ENCODE measurements around the gene BMPER.
A peak's percentile ranks its signal among the peaks of the same experiment; 100 is the strongest.

The BMPER gene

DNA sequence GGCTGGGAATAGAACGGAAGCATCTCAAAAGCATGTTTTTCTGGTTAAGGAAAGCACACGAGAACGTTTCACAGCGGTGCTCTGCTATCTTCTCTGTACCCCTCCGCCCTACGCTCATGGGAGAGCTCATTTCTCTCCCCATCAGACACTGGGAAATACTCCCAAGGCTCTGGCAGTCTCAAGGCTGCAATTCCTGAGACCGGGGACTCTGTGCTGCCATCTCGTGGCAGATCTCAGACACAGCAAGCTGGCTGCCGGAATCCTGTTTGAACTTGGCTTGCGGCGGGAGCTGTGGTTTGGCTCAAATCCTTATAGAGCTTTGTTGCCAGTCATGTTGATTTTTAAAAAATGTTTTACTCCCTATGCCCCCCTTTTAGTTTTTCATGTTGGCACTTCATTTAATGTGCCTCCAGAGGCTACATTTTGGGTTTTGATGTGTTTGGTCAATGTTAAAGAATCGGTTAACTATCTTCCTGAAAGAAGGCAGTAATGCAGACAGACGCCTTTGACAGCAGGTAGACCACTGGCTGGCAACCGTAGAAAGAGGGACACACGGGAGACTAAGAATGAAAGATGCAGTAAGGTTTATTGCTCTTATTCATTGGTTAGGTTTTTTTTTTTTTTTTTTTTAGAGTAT, 27.6 kb downstream of the BMPER start:
- peak overlapping the region; percentile 80 for H3K4me2 ChIP-seq (ENCODE audit: low read length)
- no peaks in the 10 kb centered on the region for H3K27me3 ChIP-seq (ENCODE audit: control insufficient read depth, insufficient read depth, low read length)
- H3K4me3 ChIP-seq (ENCODE audit: low read length) = peak overlapping the region; percentile 49
- no peaks in the 10 kb centered on the region for H3K36me3 ChIP-seq (ENCODE audit: insufficient read depth, low read length)
- H3K9me3 ChIP-seq (replicated peaks; ENCODE audit: low read length) = no peaks in the 10 kb centered on the region
- peak overlapping the region; percentile 79 for H3K9ac ChIP-seq (ENCODE audit: low read depth, low read length)
- H3K4me1 ChIP-seq (ENCODE audit: control insufficient read depth, insufficient read depth, low read length) = peaks cover 24% of the 10 kb centered on the region

GRCh38 chr7:33933611-33934281, 28.4 kb downstream of the BMPER start:
- Histone ChIP-seq H3K9me3 (replicated peaks; ENCODE audit: low read length) (no peaks in the 10 kb centered on the region), H3K27me3 (ENCODE audit: control insufficient read depth, insufficient read depth, low read length) (no peaks in the 10 kb centered on the region), H3K4me3 (ENCODE audit: low read length) (peak overlapping the region; percentile 49), H3K4me1 (ENCODE audit: control insufficient read depth, insufficient read depth, low read length) (peaks cover 24% of the 10 kb centered on the region), H3K9ac (ENCODE audit: low read depth, low read length) (peak overlapping the region; percentile 79), H3K4me2 (ENCODE audit: low read length) (peak overlapping the region; percentile 80), H3K36me3 (ENCODE audit: insufficient read depth, low read length) (no peaks in the 10 kb centered on the region)

DNA sequence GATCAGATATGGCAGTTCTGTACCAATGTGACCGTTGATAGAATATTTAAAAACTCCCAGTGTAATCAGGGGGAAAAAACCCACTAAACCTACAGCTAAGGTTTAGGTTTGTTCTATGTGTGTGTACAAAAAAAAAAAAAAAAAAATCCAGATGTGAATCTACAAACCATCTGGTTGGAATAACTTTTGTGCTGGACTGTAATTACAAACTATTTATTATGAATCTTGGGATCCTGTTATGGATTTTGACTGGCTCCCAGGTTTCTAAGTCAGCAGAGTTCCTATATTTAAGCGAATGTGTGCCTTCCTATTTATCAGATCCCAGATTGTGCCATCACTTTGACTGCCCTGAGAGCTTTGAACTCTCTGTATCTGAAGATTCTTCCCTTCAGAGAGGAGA, 29.1 kb downstream of the BMPER start:
- Histone ChIP-seq H3K4me2 (ENCODE audit: low read length) (no peak overlapping the region), H3K4me3 (ENCODE audit: low read length) (no peak overlapping the region), H3K27me3 (ENCODE audit: control insufficient read depth, insufficient read depth, low read length) (no peaks in the 10 kb centered on the region), H3K36me3 (ENCODE audit: insufficient read depth, low read length) (no peaks in the 10 kb centered on the region), H3K9me3 (replicated peaks; ENCODE audit: low read length) (no peaks in the 10 kb centered on the region), H3K4me1 (ENCODE audit: control insufficient read depth, insufficient read depth, low read length) (peaks cover 24% of the 10 kb centered on the region), H3K9ac (ENCODE audit: low read depth, low read length) (no peak overlapping the region)

- Histone ChIP-seq H3K4me2 (ENCODE audit: low read length) (no peak overlapping the region), H3K9ac (ENCODE audit: low read depth, low read length) (no peak overlapping the region), H3K4me3 (ENCODE audit: low read length) (no peak overlapping the region), H3K9me3 (replicated peaks; ENCODE audit: low read length) (no peaks in the 10 kb centered on the region), H3K36me3 (ENCODE audit: insufficient read depth, low read length) (no peaks in the 10 kb centered on the region), H3K27me3 (ENCODE audit: control insufficient read depth, insufficient read depth, low read length) (no peaks in the 10 kb centered on the region), H3K4me1 (ENCODE audit: control insufficient read depth, insufficient read depth, low read length) (peaks cover 24% of the 10 kb centered on the region)
Measured at GRCh38 chr7:33936503-33936902, 31.2 kb downstream of the BMPER start.

GRCh38 chr7:33937871-33938270, 32.5 kb downstream of the BMPER start:
- H3K27me3 ChIP-seq (ENCODE audit: control insufficient read depth, insufficient read depth, low read length) = no peaks in the 10 kb centered on the region
- no peak overlapping the region for H3K4me3 ChIP-seq (ENCODE audit: low read length)
- H3K4me1 ChIP-seq (ENCODE audit: control insufficient read depth, insufficient read depth, low read length) = peaks cover 14% of the 10 kb centered on the region
- H3K9me3 ChIP-seq (replicated peaks; ENCODE audit: low read length) = no peaks in the 10 kb centered on the region
- no peak overlapping the region for H3K4me2 ChIP-seq (ENCODE audit: low read length)
- no peak overlapping the region for H3K9ac ChIP-seq (ENCODE audit: low read depth, low read length)
- H3K36me3 ChIP-seq (ENCODE audit: insufficient read depth, low read length) = no peaks in the 10 kb centered on the region

- Histone ChIP-seq H3K4me2 (ENCODE audit: low read length) (no peak overlapping the region), H3K9ac (ENCODE audit: low read depth, low read length) (no peak overlapping the region), H3K27me3 (ENCODE audit: control insufficient read depth, insufficient read depth, low read length) (no peaks in the 10 kb centered on the region), H3K4me1 (ENCODE audit: control insufficient read depth, insufficient read depth, low read length) (peaks cover 2% of the 10 kb centered on the region), H3K36me3 (ENCODE audit: insufficient read depth, low read length) (no peaks in the 10 kb centered on the region), H3K9me3 (replicated peaks; ENCODE audit: low read length) (no peaks in the 10 kb centered on the region), H3K4me3 (ENCODE audit: low read length) (no peak overlapping the region)
Measured at GRCh38 chr7:33939121-33939520, 33.8 kb downstream of the BMPER start.

- Histone ChIP-seq H3K4me1 (ENCODE audit: control insufficient read depth, insufficient read depth, low read length) (no peaks in the 10 kb centered on the region), H3K9ac (ENCODE audit: low read depth, low read length) (no peak overlapping the region), H3K36me3 (ENCODE audit: insufficient read depth, low read length) (no peaks in the 10 kb centered on the region), H3K4me2 (ENCODE audit: low read length) (no peak overlapping the region), H3K9me3 (replicated peaks; ENCODE audit: low read length) (no peaks in the 10 kb centered on the region), H3K27me3 (ENCODE audit: control insufficient read depth, insufficient read depth, low read length) (no peaks in the 10 kb centered on the region), H3K4me3 (ENCODE audit: low read length) (no peak overlapping the region)
Measured at GRCh38 chr7:33940503-33940902, 35.2 kb downstream of the BMPER start.

GRCh38 chr7:33941418-33941817, 36.1 kb downstream of the BMPER start:
- H3K9me3 ChIP-seq (replicated peaks; ENCODE audit: low read length) = no peaks in the 10 kb centered on the region
- H3K4me1 ChIP-seq (ENCODE audit: control insufficient read depth, insufficient read depth, low read length) = no peaks in the 10 kb centered on the region
- no peak overlapping the region for H3K9ac ChIP-seq (ENCODE audit: low read depth, low read length)
- no peak overlapping the region for H3K4me2 ChIP-seq (ENCODE audit: low read length)
- no peaks in the 10 kb centered on the region for H3K27me3 ChIP-seq (ENCODE audit: control insufficient read depth, insufficient read depth, low read length)
- H3K36me3 ChIP-seq (ENCODE audit: insufficient read depth, low read length) = no peaks in the 10 kb centered on the region
- no peak overlapping the region for H3K4me3 ChIP-seq (ENCODE audit: low read length)

DNA sequence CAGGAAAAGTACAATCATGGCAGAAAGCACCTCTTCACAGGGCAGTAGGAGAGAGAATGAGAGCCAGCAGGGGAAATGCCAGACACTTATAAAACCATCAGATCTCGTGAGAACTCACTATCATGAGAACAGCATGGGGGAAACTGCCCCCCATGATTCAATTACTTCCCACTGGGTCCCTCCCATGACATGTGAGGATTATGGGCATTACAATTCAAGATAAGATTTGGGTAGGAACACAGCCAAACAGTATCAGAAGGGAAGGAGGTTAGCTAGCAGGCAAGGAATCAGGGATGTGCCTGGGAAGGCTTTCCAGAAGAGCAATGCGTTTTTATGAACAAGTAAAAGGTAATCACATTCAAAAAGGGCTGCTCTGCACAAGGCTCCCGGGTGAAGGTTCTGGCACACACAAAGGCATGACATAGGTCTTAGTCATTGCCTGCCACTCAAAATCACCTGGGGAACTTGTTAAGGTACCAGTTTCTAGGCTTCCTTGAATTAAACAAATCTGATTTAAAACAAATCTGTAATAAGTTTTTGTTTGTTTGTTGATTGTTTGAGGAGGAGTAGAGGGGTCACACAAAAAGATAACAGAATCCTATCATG, 40.9 kb downstream of the BMPER start:
- Histone ChIP-seq H3K36me3 (ENCODE audit: insufficient read depth, low read length) (no peaks in the 10 kb centered on the region), H3K4me2 (ENCODE audit: low read length) (no peak overlapping the region), H3K27me3 (ENCODE audit: control insufficient read depth, insufficient read depth, low read length) (no peaks in the 10 kb centered on the region), H3K9ac (ENCODE audit: low read depth, low read length) (no peak overlapping the region), H3K9me3 (replicated peaks; ENCODE audit: low read length) (no peaks in the 10 kb centered on the region), H3K4me3 (ENCODE audit: low read length) (no peak overlapping the region), H3K4me1 (ENCODE audit: control insufficient read depth, insufficient read depth, low read length) (no peaks in the 10 kb centered on the region)

DNA sequence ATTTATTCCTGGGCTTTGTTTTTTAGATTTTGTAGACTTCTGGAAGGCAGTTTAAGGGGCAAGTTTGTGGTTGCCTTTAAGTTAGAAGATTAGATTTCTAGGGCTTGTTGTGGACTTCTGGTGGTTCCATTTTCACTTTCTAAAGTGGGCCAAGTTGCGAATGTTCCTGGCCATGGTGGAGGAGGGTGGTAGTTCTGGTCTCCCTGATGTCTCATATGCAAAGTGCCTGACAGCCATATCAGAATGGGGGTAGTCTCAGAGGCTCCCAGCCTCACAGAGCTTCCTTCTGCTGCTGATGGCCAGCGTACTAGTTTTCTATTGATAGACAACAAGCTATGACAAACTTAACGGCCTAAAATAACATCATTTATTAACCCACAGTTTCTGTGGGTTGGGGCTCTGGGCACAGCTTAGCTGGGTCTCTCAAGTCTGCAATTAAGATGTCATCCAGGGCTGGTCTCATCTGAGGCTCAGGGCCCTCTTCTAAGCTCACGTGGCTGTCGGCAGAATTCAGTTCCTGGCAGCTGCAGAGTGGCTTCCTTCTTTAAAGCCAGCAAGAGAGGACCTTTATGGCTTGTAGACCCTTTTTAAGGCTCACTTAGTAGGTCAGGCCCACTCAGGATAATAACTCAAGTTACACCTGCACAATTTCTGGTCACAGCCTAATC, 44.8 kb downstream of the BMPER start:
- Histone ChIP-seq H3K4me3 (ENCODE audit: low read length) (no peak overlapping the region), H3K9ac (ENCODE audit: low read depth, low read length) (no peak overlapping the region), H3K27me3 (ENCODE audit: control insufficient read depth, insufficient read depth, low read length) (no peaks in the 10 kb centered on the region), H3K4me2 (ENCODE audit: low read length) (no peak overlapping the region), H3K4me1 (ENCODE audit: control insufficient read depth, insufficient read depth, low read length) (no peaks in the 10 kb centered on the region), H3K36me3 (ENCODE audit: insufficient read depth, low read length) (no peaks in the 10 kb centered on the region), H3K9me3 (replicated peaks; ENCODE audit: low read length) (no peaks in the 10 kb centered on the region)

DNA sequence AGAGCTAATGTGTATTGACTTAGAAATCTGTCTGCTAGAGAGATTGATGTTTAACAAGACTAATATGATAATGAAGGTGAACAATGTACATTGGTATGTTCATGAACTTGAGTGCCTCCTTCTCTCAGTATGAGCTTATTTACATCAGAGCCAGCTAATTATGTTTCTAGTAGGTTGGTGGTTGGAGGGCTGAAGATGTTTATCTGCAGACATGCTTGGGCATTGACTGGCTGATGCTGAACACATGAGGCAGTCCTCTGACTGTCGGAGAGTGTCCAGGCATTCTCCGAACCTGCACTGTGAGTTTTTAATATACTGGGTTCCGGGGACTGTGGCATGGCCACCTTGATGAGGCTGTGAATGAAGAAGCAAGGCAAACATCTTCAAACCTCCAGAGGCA, 47.5 kb downstream of the BMPER start:
- H3K4me3 ChIP-seq (ENCODE audit: low read length) = no peak overlapping the region

More for the DNA sequence above, 47.5 kb downstream of the BMPER start:
- no peak overlapping the region for H3K9ac ChIP-seq (ENCODE audit: low read depth, low read length)
- no peaks in the 10 kb centered on the region for H3K4me1 ChIP-seq (ENCODE audit: control insufficient read depth, insufficient read depth, low read length)
- no peak overlapping the region for H3K4me2 ChIP-seq (ENCODE audit: low read length)
- H3K27me3 ChIP-seq (ENCODE audit: control insufficient read depth, insufficient read depth, low read length) = no peaks in the 10 kb centered on the region
- H3K9me3 ChIP-seq (replicated peaks; ENCODE audit: low read length) = no peaks in the 10 kb centered on the region
- H3K36me3 ChIP-seq (ENCODE audit: insufficient read depth, low read length) = no peaks in the 10 kb centered on the region

Measured in skeletal muscle satellite cell (primary cell).